Activated T-cell treated with anti-CD3 and anti-CD28 coated beads for 48 hours (primary cell): ENCODE data around the gene ZNF408.
"Not testable (repeated sequence)": the region's sequence is repeated elsewhere in the genome, so short reads cannot be mapped to it uniquely, and the experiment has no call there.

Source experiments
- DNase-seq: peaks from one replicate; pipeline ENCODE4 v3.0.0-alpha.2; 2020; ENCODE audit warnings: low read depth

ZNF408 gene

DNA sequence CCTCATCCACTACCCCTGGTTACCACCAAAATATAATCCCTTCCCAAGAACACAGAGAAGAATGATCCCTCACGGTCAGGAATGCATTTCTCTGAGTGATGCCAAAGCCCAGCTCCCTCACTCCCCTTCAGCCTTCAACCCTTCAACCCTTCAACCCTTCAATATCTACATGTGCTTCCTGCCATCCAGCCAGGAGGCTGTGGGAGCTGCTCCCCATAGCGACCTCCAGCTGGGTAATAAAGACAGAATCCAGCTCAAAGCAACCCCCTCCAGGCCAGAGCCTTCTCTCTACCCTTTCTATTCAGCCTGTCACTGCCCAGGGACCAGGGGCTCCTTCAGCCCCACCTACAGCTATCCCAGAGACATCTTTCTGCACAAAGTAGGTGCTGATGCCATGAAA, 3.1 kb upstream of the ZNF408 start:
- DNase-seq: no peak

DNA sequence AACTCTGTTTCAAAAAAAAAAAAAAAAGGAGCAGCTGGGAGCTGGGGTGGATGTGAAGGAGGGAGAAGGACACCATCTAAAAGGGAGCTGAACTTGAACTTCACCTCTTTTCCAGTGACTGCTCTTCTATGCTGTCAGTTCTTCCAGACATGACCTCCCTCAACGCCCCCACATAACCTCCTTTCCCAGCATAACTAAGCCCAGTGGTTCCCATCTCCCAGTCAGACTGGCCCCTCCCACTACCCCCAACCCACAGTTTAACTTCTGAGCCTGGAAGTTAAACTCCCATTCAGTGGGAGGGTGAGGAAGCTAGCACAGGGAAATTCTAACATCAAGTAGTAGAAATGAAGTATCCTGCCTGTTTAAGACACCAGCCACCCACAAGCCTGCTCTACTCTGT, 2.2 kb upstream of the ZNF408 start:
- no peak for DNase-seq

DNA sequence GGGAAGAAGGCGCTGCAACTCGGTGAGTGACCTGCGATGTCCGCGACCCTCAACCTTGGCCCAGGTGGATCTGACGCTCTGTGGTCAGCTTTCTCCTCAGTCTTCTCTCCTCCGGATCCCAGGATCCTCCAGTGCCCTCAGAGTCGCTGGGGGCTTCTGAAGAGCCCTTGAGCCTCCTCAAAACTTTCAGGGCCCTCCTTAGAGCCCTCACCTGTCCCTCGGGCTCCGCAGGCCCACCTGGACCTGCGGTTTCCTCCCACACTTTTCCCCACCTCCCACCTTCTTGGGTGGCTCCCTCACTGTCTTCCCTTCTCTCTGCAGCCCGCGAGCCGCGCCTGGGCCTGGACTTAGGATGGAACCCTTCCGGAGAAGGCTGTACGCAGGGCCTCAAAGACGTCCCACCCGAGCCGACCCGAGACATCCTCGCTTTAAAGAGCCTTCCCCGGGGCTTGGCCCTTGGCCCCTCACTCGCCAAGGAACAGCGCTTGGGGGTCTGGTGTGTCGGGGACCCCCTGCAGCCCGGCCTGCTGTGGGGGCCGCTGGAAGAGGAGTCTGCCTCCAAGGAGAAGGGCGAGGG, 335 bp downstream of the ZNF408 start:
- DNase-seq: no peak

DNA sequence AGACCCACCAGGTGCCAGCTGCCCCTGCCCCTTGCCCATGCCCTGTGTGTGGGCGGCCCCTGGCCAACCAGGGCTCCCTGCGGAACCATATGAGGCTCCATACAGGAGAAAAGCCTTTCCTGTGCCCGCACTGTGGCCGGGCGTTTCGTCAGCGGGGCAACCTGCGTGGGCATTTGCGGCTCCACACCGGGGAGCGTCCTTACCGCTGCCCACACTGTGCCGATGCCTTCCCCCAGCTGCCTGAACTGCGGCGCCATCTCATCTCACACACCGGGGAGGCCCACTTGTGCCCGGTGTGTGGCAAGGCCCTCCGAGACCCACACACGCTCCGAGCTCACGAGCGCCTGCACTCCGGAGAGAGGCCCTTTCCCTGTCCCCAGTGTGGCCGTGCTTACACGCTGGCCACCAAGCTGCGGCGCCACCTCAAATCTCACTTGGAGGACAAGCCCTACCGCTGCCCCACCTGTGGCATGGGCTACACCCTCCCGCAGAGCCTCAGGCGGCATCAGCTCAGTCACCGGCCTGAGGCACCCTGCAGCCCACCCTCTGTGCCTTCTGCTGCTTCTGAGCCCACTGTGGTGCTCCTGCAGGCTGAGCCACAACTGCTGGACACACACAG, 4.3 kb downstream of the ZNF408 start:
- no peak for DNase-seq

DNA sequence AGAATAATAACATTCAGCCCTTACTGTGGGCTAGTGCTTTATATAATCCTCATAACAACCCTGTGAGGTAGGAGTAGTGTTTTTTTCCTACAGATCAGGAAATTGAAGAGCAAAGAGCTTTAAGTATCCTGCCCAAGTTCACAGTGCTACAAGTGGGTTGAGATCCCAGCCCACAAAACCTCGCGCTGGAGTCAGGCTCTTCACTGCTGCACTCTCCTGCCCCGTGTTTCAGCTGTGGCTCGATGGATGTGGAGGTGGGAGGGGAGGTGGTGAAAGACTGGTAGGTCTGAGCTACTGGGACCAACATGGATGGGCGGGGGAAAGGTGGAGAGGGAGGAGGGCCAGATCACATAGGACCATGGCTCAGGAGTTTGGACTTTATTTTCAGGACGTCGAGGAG, 6.1 kb downstream of the ZNF408 start:
- DNase-seq: no peak

DNA sequence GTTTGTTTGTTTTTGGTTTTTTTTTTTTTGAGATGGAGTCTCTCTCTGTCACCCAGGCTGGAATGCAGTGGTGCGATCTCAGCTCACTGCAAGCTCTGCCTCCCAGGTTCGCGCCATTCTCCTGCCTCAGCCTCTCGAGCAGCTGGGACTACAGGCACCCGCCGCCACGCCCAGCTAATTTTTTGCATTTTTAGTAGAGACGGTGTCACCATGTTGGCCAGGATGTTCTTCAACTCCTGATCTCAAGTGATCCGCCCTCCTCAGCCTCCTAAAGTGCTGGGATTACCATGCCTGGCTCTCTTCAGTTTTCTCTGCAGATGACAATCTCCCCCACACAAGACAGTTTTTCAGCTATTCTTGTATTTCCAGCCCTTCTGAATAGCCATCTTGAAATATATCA, 8.5 kb downstream of the ZNF408 start:
- not testable (repeated sequence) for DNase-seq

DNA sequence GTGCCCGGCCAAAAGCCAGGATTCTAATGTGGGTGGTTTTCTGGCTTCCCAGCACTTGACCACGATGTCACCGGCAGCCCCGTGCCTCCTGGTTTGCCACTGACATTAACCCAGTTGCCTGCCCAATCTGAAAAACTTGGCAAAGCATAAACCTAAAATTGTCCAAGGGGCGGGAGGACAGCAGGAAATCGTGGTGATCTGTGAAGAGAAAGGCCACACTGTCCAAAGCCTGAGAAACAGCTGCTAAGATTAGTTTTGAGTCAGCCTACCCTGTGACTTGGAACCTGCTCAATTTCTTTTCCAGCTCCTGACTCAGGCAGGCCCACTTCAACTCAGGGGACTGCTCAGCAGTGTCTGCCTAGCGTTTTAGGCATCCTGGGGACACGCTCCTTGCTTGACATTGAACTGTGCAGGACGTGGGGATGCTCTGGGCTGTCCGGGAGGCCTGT, 10.0 kb downstream of the ZNF408 start:
- DNase-seq: no peak

DNA sequence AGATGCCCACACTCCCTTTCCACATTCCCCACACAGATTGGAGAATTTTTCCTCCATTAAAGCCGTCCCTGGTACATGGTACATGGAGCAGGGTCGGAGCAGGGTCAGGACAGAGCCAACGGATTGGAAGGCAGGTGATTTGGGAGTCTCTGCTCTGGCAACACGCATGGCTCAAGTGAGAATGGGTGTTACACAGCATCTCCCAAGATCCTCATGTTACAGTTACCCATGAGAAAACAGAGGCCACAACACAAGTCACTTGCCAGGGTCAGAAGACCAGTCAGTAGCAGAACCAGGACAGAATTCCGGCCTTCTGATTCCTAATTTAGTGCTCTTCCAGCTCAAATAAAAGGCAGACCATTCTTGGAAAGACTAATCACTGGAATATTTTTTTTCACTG, 10.5 kb downstream of the ZNF408 start:
- DNase-seq: no peak

DNA sequence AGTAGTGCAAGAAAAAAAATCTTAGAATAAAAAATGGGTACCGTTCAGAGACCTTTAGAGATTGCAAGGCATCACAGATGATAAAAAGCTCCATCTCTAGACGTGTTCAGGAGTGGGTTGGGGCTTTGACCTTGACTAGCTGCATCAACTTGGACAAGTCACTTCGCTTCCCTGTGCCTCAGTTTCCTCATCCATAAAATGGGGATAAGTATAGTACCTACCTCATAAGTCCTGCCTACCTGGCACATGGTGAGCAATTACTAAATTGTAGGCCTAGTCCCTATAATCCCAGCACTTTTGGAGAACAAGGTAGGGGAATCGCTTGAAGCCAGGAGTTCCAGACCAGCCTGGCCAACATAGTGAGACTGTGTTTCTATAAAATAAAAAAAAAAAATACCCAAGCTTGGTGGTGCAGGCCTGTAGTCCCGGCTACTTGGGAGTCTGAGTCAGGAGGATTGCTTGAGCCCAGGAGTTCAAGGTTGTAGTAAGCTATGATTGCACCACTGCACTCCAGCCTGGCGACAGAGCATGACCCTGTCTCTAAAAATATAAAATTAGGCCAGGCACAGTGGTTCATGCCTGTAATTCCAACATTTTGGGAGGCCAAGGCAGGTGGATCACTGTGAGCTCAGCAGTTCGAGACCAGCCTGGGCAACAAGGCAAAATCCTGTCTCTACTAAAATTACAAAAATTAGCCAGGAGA, 12.2 kb downstream of the ZNF408 start:
- DNase-seq: no peak

DNA sequence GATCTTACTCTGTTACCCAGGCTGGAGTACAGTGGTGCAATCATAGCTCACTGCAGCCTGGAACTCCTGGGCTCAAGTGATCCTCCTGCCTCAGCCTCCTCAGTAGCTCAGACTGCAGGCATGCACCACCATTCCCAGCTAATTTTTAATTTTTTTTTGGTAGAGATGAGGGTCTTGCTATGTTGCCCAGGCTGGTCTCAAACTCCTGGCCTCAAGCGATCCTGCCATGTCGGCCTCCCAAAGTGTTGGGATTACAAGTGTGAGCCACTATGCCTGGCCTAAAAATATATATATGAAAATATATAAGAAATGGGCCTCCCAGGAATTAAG, 17.0 kb downstream of the ZNF408 start:
- DNase-seq: not testable (repeated sequence)

DNA sequence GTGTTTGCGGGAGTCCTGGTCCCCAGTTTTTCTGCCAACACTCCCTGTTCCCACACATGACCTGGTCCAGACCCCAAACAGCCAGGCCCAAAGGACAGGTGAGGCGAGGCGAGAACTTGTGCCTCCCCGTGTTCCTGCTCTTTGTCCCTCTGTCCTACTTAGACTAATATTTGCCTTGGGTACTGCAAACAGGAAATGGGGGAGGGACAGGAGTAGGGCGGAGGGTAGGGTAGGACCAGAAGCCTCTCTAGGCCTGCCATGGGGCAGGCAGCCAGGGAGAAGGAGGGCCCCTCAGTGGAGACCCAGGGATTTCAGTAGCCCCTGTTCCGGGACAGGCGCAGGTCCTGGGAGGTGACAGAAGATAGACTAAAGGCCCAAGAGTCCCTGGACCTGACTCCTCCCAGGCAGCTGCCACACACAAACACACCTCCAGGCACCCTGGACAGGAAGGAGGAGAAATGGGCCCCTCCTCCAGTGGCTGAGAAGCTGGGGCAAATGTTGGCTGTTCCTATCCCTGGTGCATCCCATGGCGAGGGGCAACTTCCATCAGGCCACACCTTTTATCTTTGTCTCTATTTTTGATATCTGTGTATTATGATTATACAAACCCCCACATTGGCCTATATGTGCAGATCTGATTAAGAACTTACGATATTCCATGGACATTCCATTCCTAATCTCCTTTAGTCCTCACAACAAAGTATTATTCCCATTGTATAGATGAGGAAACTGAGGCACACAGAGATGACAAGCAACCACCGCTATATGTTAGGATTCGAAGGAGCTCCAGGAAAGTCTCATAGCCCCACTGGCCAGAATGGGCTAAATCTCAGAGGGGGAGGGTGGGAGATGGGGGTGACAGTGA, 17.6 kb downstream of the ZNF408 start:
- DNase-seq: no peak

DNA sequence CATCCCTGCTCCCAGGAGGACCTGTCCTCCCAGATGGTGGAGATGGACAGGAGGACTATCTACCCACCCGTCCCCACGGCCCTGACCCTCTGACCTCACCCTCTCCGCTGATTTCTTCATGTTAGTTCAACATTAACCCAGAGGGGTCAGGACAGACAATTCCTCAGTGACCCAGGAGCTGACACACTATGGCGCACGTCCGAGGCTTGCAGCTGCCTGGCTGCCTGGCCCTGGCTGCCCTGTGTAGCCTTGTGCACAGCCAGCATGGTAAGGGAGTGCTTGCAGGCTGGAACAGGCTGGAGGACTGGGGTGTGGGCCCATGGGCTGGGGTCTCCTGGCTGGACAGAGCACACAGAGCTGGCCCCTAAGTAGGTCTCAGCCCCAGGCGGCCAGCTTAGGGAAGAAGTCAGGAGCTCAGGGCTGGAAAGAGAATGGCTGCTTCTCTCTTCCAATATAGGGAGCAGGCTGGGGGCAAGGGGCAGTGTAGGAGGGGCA, 18.3 kb downstream of the ZNF408 start, which contains the start of gene F2:
Gene F2, plus strand, starts transcription at position 166 of the 495 bp plus-strand sequence. Its CDS starts 23 bp downstream, at position 189.
- no peak for DNase-seq

DNA sequence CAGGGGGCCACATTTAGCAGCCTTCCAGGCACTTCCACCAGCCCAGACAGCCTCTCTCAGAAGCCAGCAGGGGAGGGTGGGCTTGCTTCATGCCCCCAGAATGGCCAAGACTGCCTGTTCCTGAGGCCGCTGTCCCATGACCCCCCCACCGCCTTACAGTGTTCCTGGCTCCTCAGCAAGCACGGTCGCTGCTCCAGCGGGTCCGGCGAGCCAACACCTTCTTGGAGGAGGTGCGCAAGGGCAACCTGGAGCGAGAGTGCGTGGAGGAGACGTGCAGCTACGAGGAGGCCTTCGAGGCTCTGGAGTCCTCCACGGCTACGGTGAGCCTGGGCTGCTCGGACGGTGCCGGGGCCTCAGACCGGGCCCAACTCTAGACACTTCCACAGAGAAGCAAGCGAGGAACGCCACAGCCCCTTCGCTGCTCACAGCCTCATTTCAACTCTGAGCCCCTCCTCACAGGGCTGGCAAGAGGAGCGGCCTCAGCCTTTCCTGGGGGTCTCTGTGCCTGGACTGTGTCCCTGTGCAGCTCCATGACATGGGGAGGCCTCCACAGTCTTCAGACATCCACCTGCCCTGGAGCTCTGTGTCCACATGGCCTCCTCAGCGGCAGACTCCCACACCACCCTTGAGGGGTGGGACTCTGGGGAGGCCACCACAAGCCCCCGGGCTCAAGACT, 18.9 kb downstream of the ZNF408 start:
- no peak for DNase-seq

DNA sequence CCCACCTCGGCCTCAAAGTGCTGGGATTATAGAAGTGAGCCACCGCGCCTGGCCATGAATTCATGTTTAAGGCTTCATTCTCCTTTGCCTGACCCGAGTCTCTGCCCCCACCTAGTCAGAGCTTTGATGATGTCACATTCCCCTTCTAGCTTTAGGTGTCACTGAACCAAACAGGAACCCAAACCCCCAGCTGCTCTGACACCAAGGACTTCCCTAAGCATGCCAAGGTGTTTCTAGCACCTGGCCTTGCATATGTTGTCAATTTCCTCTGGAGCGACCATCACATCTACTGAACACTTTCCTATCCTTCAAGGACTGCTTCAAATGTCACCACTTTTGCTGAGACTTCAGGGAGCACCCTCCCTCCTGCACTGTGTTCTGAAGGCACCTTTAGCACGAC, 20.5 kb downstream of the ZNF408 start:
- DNase-seq: no peak

DNA sequence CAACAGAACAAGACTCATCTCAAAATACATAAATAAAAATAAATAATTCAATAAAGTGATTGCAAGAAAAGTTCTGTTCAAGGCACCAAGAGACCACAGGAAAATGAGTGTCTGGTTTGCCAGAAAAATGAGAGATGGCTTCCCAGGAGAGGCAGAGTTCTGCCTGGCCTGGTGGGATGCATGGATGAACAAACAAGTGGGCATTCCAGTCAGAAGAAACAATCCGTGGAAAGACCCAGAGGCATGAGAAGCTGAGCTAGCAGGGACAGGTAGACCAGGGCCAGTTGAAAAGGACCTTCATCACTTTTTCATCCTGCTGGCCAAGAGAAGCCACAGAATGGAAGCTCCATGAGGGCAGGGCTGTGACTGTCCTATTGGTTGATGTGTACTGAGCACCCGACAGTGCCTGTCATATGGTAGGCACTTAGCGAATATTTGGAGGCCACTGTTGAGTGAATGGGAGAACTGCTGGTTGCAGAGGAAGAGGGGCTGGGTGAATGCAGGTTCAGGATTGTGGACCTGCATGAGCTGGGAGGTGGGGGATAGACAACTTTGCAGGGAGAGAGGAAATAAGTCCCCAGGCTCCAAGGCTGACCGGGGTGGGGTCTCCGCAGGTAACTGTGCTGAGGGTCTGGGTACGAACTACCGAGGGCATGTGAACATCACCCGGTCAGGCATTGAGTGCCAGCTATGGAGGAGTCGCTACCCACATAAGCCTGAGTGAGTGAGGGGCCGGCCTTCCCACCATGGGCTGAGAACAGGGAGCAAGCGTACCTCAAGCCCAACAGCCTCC, 21.9 kb downstream of the ZNF408 start:
- no peak for DNase-seq

DNA sequence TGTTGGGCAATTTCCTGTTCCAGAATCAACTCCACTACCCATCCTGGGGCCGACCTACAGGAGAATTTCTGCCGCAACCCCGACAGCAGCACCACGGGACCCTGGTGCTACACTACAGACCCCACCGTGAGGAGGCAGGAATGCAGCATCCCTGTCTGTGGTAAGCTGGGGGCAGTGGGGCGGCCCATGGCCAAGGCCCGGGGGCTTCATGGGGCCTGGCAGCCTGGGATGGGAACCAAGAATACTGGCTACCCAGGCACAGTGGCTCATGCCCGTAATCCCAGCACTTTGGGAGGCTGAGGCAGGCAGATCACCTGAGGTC, 22.5 kb downstream of the ZNF408 start:
- DNase-seq: no peak

DNA sequence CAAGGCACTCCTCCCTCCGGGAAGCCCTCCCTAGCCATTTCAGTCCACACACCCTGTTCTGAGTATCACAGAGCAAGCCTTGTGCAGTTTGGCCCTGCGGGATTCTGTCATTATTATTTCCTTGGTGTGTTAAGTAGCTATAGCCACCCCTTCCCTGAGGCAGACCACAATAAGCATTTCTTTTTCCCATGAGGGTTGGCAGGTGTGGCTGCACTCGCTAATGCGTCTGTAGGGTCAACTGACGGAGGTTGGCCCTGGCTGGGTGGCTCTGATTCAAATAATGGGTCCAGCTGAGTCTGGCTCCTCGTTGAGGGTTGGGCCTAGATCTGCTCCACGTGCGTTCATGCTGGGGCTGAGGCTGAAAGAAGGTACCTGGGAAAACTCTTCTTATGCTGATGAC, 23.3 kb downstream of the ZNF408 start:
- no peak for DNase-seq

DNA sequence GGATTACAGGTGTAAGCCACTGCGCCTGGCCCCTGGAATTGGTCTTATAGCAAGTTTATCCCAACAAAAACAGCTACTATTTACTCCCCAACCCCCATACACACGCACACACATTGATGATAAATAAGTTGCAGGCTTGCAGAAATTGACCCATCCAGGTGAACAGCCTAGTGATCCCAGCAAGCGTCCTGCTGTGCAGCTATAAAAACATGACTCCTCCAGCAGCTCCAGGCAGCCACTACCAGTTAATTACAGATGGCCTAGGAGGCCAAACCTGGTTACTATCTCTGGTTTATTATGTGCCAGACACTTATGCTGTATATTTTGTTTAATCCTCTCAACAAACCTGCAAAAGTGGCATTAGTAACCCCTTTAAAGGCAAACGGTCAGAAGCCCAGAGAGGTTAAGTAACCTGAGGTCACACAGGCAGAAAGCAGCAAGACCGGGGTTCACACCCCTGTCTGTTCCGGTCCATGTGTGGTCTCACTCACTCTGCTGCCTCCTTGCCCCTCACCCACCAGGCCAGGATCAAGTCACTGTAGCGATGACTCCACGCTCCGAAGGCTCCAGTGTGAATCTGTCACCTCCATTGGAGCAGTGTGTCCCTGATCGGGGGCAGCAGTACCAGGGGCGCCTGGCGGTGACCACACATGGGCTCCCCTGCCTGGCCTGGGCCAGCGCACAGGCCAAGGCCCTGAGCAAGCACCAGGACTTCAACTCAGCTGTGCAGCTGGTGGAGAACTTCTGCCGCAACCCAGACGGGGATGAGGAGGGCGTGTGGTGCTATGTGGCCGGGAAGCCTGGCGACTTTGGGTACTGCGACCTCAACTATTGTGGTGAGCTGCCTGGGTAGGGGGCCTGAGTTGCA, 24.7 kb downstream of the ZNF408 start:
- no peak for DNase-seq

DNA sequence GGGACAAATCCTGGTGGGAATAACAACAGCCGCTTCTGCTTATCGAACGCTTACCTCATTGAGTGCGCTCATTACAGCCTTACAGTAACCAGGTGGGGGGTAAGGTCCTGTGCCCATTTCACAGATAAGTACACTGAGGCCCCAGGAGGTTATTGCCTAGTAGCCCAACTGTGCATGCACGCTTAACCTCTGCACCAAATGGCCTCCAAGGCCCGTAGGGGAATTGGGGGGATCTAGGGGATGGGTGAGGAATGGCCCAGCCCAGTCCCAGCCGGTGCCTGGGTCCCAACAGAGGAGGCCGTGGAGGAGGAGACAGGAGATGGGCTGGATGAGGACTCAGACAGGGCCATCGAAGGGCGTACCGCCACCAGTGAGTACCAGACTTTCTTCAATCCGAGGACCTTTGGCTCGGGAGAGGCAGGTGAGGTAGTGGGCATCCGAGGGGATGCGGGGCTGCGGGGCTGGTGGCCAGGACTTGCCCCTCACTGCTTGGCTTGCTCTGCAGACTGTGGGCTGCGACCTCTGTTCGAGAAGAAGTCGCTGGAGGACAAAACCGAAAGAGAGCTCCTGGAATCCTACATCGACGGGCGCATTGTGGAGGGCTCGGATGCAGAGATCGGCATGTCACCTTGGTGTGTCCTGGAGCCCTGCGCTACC, 25.5 kb downstream of the ZNF408 start:
- no peak for DNase-seq
